ENCODE results near the gene TFDP1.
"Not testable (repeated sequence)": the region's sequence is repeated elsewhere in the genome, so short reads cannot be mapped to it uniquely, and the experiment has no call there.

TFDP1 gene

GRCh38 chr13:113620036-113620796 lies 35.7 kb downstream of the TFDP1 start:
- DNase-seq = no peak

- no peak for DNase-seq
Measured at GRCh38 chr13:113621046-113621445, 36.5 kb downstream of the TFDP1 start.

DNA sequence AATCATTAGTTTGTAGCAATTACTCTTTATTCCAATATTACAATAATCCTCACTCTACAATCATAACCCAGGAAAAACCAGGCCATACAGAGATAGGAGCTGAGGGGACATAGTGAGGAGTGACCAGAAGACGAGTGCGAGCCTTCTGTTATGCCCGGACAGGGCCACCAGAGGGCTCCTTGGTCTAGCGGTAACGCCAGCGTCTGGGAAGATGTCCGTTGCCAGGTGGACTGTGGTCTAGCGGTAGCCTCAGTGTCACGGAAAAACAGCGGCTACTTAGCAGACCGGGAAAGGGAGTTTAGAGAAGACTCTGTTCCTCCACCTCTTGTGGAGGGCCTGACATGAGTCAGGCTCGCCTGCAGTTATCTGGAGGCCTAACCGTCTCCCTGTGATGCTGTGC lies 36.9 kb downstream of the TFDP1 start:
- DNase-seq = not testable (repeated sequence)

DNA sequence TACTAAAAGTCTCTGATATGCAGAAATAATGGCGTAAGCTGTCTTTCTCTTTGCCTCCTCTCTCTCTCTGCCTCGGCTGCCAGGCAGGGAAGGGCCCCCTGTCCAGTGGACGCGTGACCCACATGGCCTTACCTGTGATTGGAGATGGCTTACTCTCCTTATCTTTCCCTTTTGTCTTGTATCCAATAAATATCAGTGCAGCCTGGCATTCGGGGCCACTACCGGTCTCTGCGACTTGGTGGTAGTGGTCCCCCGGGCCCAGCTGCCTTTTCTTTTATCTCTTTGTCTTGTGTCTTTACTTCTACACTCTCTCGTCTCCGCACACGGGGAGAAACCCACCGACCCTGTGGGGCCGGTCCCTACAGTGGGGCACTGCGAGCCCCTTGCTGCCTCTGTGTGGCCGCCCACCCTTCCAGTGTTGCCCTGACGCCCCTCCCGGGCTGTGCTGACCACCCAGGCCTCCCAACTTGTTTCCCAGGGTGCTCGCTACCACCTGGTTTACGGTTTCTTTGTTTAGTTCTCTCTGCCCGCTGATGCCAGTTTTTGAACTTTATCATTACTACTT lies 37.5 kb downstream of the TFDP1 start:
- not testable (repeated sequence) for DNase-seq

DNA sequence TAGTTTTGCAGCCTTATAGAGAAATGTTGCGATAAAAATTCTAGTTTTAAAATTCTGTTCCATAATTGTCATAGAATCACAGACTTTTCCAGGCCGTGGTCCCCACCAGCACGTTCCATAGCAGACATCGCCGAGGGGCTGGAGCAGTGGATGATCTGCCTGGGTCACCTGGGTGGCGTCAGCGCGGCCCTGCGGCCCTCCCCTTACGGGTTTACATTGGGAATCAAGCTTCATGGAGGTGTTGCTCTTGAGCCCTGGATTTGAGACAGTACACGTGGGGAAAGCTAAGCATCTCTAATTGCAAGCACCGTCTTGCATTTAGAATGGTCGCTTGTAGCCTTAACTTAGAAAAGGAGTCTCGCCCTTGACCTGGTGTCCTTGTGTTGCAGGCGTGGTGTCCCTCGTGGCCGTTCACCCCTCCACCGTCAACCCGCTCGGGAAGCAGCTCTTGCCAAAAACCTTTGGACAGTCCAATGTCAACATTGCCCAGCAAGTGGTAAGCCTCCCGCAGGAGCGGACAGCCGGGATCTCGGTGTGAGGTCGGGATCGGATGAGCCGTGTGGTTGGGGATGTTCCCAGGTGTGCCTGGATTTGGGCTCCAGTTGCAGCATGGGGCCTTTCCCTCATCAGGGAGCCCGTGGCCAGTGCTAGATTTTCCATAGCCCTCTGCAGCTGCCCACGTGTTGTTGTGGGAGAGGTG lies 38.4 kb downstream of the TFDP1 start:
- DNase-seq = no peak

GRCh38 chr13:113623491-113624234 lies 39.1 kb downstream of the TFDP1 start:
- DNase-seq = no peak

GRCh38 chr13:113624235-113624587 lies 39.7 kb downstream of the TFDP1 start:
- no peak for DNase-seq

DNA sequence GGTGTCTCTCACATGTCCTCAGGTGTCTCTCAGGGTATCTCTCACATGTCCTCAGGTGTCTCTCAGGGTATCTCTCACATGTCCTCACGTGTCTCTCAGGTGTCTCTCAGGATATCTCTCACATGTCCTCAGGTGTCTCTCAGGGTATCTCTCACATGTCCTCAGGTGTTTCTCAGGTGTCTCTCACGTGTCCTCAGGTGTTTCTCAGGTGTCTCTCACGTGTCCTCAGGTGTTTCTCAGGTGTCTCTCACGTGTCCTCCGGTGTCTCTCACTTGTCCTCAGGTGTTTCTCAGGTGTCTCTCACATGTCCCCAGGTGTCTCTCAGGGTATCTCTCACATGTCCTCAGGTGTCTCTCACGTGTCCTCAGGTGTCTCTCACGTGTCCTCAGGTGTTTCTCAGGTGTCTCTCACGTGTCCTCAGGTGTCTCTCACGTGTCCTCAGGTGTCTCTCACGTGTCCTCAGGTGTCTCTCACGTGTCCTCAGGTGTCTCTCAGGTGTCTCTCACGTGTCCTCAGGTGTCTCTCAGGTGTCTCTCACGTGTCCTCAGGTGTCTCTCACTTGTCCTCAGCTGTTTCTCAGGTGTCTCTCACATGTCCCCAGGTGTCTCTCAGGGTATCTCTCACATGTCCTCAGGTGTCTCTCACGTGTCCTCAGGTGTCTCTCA lies 40.2 kb downstream of the TFDP1 start:
- not testable (repeated sequence) for DNase-seq

DNA sequence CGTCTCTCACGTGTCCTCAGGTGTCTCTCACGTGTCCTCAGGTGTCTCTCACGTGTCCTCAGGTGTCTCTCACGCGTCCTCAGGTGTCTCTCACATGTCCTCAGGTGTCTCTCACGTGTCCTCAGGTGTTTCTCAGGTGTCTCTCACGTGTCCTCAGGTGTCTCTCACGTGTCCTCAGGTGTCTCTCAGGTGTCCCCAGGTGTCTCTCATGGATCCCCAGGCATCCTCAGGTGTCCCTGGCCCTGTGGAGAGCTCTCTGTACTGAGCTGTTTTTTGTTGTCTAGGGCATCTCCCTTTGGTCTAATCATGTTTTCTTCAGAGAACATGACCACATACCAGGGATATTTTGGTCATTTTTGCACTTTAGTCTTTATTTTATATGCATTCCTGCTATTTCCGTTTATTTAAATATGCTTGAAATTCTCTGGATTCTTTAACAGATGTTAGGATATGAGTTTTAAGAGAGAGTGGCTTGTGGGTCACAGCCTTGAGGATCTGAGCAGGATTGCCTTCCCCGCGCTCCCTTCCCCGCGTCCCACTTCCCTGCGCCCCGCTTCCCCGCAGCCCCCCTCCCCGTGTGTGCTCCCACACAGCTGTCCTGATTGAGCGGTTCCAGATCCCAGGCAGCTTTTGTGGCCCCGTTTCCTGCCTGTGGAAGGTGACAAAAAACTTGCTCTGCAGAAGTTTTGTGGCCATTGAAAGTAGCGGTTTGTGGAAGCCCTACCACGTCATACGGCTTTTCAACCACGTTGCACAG lies 41.6 kb downstream of the TFDP1 start:
- no peak for DNase-seq

GRCh38 chr13:113627136-113627535 lies 42.6 kb downstream of the TFDP1 start:
- no peak for DNase-seq

GRCh38 chr13:113628291-113629270 lies 44.0 kb downstream of the TFDP1 start:
- no peak for DNase-seq

DNA sequence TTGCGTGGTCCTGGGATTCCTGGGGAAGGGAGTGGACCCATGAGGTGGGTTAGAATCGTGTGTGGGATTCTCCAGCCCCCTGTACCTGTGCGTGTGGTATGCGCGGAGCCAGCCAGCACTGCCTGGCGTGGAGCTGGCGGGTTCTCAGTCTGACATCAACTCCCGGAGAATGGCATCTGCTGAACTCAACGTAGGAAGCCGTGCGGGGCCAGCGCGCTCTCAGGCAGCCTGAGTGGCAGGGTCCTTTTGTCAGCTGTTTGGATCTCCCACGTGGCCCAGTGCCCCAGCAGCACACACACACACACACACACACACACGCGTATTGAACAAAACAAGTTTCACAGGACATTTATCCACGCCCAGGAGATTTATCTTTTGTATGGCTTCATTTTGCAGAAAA lies 45.3 kb downstream of the TFDP1 start:
- no peak for DNase-seq

GRCh38 chr13:113630296-113630695 lies 45.7 kb downstream of the TFDP1 start:
- DNase-seq = no peak

DNA sequence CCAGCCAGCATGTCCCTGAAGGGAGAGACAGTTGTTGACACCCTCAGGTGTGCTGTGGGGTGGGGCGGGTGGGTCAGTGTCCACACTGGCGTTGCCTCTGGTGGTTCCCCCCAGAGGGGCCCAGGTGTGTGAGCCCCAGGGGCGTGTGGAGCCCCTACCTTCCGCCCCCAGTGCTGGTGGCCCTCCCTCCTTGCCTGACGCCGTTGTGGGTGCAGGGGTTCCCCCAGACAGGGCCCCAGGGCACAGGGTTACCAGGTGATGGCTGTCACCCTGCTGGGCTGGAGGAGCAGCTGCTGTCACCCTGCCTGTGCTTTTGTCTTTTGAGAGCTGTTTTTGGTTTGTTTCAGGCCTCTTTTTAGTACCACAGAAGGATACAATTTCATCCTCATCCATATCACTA lies 46.3 kb downstream of the TFDP1 start:
- DNase-seq = no peak

GRCh38 chr13:113631341-113632095 lies 47.0 kb downstream of the TFDP1 start:
- DNase-seq = no peak

- DNase-seq = no peak
Measured at GRCh38 chr13:113632706-113633484, 48.3 kb downstream of the TFDP1 start.

- no peak for DNase-seq
Measured at GRCh38 chr13:113633485-113633873, 48.9 kb downstream of the TFDP1 start.

DNA sequence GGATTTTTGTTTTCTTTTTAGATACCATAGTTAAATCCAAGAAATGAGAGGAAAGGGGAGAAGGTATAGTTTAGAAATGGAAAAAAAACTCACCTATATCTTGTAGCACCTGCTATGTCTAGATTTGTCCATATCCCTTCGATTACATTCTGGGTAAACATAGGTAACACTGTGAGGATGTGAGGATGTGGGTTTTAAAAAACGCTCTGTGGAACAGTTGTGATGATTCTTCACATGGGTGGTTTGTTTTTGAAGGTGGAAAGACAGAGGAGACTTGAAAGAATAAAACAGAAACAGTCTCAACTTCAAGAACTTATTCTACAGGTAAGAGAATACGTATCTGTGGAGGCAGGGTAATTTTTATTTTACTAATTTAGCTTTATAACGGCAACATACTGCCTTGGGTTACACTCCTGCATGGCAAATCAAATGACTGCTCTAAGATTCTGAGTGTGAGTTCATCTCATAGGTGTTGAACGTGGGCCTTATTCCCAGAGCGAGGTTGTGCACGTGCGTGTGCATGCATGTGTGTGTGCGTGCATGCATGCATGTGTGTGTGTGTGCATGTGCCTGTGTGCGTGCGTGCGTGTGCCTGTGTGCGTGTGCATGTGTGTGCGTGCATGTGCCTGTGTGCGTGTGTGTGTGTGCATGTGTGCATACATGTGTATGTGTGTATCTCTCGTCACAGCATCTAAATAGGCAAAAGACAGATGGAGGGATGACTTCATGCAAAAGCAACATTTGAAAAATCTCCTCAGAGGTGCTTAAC lies 49.9 kb downstream of the TFDP1 start:
- DNase-seq = no peak

DNA sequence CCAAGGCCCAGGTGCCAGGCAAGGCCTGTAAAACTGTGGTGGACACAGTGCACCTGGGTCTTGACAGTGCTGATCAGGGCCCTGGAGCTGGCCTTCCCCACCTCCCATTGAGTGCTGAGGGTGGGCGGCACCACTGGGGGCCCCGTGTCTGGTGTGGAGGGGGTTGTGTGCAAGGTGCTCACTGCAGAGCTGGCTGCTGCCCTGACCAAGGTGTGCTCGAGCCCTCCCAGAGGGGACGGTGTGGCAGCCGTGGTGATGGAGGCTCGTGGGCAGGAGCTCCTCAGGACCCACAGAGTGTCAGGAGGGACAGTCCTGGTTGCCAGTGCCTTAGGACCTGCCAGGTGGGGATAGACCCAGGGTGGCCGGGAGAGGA lies 50.5 kb downstream of the TFDP1 start:
- no peak for DNase-seq

Data from stimulated activated CD4-positive, alpha-beta T cell treated with anti-CD3 and anti-CD28 coated beads, Interleukin-2, amount 100 ng/mL, for 48 hours (primary cell).